Measurements from ENCODE around the gene WDR33.

- TF ChIP-seq HDAC1 (IDR thresholded peaks at IDR 0.05) (no peak), SREBF2 (CRISPR knock-in tag; IDR thresholded peaks at IDR 0.05) (no peak), RAD21 (CRISPR knock-in tag; conservative IDR thresholded peaks at IDR 0.05 in 1 of 2, IDR thresholded peaks at IDR 0.05 in 1 of 2) (no peak), U2AF1 (optimal IDR thresholded peaks at IDR 0.05; ENCODE audit: low read depth, low read length) (no peak), CTCF (IDR thresholded peaks at IDR 0.05 in 2 of 3, conservative IDR thresholded peaks at IDR 0.05 in 1 of 3; ENCODE audit: insufficient read depth in 2 of 3, low read depth in 1 of 3, low read length in 3 of 3) (no peak), CHAMP1 (IDR thresholded peaks at IDR 0.05) (no peak), CCAR2 (IDR thresholded peaks at IDR 0.05; ENCODE audit: low read depth, low read length) (no peak), SMAD1 (IDR thresholded peaks at IDR 0.05; ENCODE audit: low read depth, low read length, partially characterized antibody) (no peak)
Measured at GRCh38 chr2:127683056-127683455, 127.9 kb downstream of the WDR33 start.
